Kidney capillary endothelial cell (primary cell): Measurements from ENCODE around the gene GP2.

Source experiments
- DNase-seq: peaks from one replicate; pipeline ENCODE4 v3.0.0-alpha.2; 2018; ENCODE audit warnings: low spot score

The GP2 gene

DNA sequence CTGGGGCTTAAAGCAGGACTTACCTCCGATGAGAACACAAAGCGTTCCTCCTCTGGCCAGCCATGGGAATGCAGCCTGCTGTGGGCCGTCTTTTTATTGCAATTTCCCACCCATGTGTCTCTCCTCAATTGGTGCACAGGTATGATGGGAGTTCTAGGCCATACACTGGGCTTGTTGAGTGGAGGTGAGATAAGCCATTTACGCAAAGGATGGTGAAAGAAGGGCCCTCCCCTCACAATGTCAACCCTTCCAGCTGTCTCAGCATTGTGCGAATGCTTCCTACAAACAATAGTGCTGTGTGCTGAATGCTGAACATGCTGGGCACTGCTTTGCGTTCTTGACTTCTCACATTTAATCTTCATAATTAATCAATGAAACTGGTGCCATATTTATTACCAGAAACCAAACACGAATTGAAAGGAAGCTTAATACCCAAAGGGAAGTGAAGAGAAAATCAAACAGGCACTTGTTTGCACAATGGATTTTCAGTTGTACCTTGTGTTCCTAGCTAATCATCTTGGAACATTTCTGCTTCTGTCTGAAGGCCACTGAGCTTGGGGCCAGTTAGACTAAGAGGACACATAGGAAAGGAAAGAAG lies at the start of gene GP2:
Gene GP2, minus strand, starts transcription at position 70 of the 598 bp plus-strand sequence. CDS start 1,082 bp downstream, outside the sequence.
- DNase-seq, result no peak

DNA sequence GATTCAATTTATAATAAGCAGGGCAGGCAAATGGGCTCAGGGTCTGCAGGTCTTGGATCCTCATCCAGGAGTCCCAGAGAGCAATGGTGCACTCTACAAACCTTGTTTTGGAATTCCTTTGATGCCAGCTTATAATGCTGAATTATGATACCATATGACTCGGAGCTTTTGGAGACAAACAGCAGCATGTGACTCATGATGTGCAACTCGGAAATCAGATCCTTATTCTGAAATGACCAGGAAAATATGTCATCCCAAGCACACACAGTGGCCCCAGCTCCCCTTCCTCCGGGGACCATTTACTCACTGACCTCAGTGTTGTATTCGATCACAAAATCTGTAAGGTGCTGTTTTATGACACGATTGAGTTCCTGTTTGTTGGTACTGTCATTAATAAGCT lies 45.4 kb upstream of the GP2 start:
- peak; percentile 74 for DNase-seq

GRCh38 chr16:20369452-20370054 lies 42.2 kb upstream of the GP2 start:
- DNase-seq, result no peak

DNA sequence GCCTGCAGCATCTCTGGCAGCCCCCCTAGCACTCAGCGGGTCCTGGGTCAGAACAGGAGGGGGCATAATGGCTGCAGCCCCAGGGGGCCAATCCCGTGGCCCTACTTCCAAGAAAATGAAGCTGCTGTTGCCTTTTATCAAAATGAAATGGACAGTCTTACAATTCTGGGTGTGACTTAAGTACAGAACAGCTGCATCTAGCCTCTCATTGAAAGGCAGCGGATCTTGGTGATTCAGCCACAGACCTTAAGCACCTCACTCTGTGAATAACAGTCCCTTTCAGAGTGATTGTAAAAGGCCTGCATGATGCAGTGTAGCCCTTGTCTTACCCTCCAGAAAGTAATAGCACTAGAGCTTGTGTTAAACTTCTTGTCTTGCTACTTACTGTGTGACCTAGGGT lies 36.7 kb upstream of the GP2 start:
- DNase-seq, result no peak

DNA sequence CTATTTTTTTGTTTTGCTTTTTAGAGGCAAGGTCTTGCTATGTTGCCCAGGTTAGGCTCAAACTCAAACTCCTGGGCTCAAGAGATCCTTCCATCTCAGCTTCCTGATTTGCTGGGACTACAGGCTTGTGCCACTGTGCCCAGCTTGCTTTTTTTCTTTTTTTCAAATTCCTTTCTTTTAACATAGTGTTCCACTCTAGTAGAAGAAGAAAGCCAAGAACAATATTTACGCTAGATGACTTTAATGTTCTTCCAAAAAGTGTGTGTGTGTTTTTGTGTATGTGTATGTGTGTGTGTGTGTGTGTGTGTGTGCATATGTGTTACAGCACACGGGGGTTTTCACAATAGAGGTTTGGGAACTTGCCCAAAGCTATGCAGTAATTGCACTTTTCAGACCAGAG lies 35.9 kb upstream of the GP2 start:
- no peak for DNase-seq

DNA sequence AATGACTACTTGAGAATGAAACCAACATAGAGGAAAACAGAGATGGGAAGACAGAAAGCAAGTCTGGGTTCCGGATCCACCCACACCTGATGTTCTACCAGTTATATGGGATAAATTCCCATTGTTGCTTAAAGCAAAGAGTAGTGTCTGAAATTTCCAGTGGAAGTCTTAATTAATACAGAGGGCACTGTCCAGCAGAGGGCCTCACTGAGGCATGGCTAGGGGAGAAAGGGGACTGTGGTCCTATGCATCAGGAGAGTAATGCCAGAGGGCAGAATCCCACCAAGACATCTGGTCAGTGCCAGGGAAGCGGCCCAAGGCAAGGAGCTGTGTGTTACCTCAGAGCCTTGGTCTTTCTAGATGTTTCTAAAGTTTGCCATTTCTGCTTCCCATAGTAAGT lies 32.7 kb upstream of the GP2 start:
- DNase-seq, result peak; percentile 35

- no peak for DNase-seq
Measured at GRCh38 chr16:20355114-20355782, 27.9 kb upstream of the GP2 start.

DNA sequence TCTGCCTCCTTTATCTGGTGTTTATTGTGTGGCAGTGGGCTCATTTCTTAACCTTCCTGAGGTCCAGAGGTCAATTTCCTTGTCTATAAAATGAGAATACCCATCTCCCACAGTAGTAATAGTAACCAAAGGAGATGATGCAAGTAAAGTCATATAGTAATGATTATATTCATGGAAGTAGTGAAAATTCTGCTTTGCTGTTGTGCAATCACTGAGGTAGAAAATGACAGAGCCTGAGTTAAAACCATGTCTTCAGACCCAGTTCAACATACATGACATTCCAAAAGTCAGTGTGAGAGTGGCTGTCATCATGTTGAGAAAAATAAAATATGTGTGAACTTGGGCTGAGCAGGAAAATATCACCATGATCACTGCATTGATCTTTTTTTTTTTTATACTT lies 26.1 kb upstream of the GP2 start:
- no peak for DNase-seq

DNA sequence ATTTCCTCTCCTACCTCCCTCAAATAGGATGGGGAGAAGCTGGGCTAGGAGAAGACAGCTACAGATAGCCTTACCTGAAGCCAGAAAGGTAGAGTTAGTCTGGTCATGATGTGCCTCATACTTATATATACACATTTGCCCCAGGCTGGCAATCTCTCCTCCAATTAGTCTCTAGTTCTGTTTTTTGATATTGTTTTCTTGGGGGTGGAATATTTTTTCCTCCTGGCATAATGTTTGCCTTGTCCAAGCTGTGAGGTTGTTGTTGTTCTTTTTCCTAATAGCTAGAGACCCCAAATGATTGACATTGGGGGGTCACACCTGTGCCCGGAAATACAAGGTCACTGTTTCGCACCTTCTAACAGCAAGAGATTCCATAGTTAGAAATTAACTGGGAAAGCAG lies 25.3 kb upstream of the GP2 start, which contains the start of gene UMOD:
Gene UMOD, minus strand, starts transcription at position 101 of the 400 bp plus-strand sequence. CDS start 1,978 bp downstream, outside the sequence.
- no peak for DNase-seq

DNA sequence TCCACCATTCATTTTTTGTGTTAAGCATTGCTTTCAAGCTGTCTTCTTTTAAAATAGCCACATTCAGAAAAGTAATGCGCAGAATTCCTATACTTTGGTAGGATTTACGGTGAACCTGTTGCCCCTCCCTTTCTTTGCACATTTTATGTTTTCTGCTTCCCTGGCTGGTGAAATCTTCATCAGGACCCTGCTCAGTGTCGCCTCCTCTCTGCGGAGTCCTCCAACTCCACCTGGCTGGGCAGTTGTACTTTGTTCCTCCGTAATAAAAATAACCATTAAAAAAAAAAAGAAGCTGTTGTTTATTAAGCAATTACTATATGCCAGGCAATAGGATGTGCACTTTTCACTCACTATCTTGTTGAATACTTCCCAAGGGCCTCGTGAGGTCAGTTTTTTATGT lies 22.3 kb upstream of the GP2 start:
- no peak for DNase-seq

DNA sequence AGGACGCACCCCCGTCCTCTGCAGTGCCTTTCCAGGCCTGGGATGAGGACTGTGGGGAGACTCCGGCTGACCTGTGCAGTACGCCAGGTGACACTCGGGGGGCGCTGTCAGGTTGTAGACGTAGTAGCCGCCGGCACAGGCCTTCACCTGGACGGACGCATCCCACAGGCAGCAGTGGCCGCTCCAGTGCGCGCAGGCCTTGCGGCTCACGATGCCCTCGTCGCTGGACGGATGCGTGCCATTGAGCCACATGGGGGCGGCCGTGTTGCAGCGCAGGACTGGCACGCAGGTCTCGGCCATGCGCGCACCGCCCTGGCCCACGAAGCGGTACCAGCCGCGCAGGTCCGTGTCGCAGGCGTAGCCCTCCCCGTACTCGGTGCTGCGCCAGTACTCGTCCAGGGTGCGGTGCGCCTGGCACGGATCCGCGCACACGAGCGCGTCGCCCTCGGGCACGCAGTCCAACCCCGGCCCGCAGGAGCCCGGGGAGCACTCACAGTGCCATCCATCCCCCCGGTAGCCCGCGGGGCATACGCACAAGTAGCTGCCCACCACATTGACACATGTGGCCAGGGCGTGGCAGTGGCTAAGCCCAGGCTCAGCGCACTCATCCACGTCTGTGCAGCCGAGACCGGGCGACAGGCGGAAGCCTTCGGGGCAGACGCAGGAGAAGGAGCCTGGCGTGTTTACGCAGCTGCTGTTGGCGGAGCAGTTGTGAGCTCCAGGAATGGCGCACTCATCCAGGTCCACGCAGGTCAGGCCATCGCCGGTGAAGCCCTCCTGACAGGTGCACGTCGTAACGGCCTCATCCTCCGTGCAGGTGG lies 21.3 kb upstream of the GP2 start:
- peak; percentile 7 for DNase-seq

GRCh38 chr16:20347666-20348364 lies 20.5 kb upstream of the GP2 start:
- no peak for DNase-seq

DNA sequence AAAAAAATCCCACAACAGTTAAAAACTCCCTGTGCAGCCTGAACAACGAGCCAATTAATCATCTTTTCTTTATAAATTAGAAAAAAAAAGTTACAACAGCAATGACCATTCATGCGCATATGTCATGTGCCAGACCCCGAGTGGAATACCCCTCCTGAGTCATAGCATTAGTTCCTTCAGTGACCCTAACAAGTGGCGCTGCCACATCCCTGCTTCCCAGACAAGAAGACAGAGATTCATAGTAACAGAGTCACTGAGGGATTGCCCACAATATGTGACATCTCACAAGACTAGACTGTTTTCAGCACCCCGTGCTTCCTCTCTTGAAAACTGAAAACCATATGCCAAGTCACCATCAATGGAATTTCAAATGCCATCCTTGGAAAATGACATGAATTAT lies 17.3 kb upstream of the GP2 start:
- no peak for DNase-seq

DNA sequence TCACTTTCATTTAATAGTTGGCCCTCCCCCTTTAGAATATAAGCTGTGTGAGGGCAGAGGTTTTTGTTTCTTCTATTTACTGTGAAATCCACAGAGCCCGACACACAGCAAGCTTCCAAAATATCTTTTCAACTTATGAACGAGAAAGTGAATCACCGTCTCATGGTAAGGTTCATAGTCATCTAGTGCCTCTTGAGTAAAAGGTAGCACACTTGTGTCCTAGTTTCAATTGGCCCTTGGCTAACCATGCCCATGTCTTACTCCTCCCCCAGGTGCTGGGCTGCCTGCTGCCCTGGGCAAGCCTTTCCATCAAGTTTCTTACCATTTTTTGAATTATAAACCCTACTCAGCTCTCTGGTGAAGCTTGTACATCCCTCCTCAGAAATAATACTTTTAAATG lies 12.4 kb upstream of the GP2 start:
- no peak for DNase-seq

DNA sequence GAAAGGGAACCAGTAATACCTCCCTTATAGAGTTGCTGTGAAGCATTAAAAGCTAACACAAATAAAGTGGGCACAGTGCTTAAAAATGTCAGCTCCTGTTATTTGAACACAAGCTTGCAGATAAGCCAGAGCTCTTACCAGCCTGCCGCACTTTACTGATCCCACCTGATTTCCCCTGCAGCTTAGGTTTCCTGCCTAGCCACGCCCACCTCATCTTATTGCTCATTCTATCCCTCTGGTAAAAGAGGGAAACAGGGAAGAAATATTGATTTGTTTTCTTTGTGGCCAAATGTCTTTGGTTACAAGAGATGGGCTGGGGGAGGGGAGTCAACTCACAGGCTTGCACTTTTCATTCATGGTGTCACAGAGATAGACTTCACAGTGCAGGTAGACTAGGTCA lies 9.6 kb upstream of the GP2 start:
- DNase-seq, result no peak

DNA sequence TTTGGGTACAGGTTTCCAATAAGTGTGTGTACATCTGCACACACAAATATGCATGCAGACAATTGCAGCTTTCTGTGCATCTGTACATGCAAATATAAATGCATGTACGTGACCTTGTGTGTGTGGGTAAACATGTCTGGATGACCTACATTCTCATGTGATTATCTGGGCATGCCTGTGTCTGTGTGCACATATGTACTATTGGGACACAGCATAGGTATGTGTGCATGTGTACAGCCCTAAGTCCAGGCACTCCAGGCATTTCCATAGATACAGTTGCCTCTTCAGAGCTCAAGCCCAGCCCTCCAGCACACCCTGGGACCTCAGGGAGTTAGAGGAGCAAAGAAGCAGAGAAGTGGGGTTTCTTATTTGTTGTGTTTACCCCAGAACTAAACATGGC lies 7.1 kb upstream of the GP2 start:
- DNase-seq, result no peak

GRCh38 chr16:20333120-20333519 lies 5.8 kb upstream of the GP2 start:
- no peak for DNase-seq

DNA sequence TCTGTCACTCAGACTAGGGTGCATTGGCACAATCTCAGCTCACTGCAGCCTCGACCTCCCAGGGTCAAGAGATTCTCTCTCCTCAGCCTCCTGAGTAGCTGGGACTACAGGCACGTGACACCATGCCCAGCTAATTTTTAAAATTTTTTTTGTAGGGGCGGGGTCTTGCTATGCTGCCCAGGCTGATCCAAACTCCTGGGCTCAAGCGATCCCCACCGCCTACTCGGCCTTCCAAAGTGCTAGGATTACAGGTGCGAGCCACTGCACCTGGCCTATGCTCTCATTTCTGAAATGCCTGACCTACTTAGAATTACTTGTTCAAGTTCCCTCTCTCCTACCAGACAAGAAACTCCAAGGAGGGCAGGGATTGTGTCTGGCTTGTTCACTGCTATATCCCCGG lies 5.1 kb upstream of the GP2 start:
- no peak for DNase-seq

GRCh38 chr16:20331635-20332034 lies 4.3 kb upstream of the GP2 start:
- no peak for DNase-seq

DNA sequence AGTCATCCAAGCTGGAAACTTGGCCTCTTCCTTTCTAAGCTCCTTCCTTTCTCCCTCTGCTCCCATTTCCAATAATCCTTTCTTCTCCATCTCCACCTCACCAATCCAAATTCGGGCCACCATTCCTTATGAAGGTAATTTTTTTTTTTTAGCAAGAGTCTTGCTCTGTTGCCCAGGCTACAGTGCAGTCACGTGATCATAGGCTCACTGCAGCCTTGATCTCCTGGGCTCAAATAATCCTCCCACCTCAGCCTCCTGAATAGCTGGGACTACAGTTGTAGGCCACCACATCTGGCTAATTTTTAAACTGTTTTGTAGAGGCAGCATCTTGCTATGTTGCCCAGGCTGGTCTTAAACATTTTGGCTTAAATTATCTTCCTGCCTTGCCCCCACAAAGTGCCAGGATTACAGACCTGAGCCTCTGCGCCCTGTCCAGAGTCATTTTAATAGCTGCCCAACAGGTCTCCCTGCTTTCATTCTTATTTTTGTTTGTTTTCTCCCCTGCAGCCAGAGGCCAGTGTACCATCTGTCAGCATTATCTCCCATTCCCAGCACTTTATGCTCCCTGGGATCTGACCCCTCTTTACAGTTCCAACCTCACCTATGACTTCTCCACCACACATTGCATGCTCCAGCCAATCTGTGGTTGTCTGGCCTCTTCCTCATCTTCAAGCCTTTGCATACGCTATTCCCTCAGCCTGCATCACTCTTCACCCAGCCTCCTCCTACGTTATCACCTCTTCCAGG lies 2.3 kb upstream of the GP2 start:
- no peak for DNase-seq

GRCh38 chr16:20326321-20326720 lies 992 bp downstream of the GP2 start:
- no peak for DNase-seq
